NCI-H2196 (cell line): ENCODE results near the gene SFXN4.

Source experiments
- DNase-seq: peaks from one replicate; lab custom pipeline; 2025; ENCODE audit not compliant: unreplicated experiment; lab: John Stamatoyannopoulos, UW

Gene SFXN4, protein sequence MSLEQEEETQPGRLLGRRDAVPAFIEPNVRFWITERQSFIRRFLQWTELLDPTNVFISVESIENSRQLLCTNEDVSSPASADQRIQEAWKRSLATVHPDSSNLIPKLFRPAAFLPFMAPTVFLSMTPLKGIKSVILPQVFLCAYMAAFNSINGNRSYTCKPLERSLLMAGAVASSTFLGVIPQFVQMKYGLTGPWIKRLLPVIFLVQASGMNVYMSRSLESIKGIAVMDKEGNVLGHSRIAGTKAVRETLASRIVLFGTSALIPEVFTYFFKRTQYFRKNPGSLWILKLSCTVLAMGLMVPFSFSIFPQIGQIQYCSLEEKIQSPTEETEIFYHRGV

GRCh38 chr10:119165171-119166117, at the start of gene SFXN4:
Gene SFXN4, minus strand, starts transcription at chr10:119165714. Its CDS starts 67 bp downstream, at chr10:119165647.
- peak; percentile 57 for DNase-seq

- DNase-seq: no peak
These were observed 46.3 kb upstream of the SFXN4 start for GRCh38 chr10:119211625-119212441.

- no peak for DNase-seq
These were observed 45.7 kb upstream of the SFXN4 start for GRCh38 chr10:119211176-119211575.

GRCh38 chr10:119210633-119211032, 45.1 kb upstream of the SFXN4 start:
- no peak for DNase-seq

- no peak for DNase-seq
These were observed 44.3 kb upstream of the SFXN4 start for GRCh38 chr10:119209736-119210355.

DNA sequence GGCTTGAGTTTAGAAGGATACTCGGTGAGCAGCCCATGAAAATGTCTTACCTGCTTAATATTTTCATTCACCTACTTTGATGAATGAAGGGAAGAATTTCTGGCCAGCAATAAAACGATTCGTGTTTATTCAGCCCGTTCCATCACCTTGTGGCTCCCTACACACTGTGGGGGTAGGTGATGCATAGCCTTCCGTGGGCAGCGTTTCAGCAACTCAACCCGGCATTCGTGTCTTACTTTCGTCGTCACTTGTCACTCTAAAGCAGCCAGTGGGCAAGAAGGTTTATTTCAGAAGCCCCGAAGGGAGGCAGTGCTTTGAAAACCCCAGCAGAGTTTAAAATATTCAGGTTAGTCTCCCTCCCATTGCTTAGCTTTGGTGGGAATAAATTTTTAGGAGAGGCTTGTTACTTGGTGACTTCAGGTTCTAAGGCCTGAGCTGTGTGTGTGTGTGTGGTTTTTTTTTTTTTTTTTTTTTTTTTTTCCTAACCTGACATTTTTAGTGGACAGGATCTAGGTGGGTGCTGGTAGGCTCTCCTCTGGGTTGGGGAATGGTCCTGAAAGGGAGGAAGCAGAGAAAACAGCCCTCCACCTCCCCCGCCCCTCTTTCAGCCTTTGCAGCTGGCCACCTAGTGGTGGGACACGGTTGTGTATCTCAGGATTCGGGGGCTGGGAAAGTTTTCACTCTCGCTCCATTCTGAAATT, 43.7 kb upstream of the SFXN4 start:
- peak; percentile 32 for DNase-seq

- DNase-seq: no peak
These were observed 43.0 kb upstream of the SFXN4 start for GRCh38 chr10:119208553-119208940.

DNA sequence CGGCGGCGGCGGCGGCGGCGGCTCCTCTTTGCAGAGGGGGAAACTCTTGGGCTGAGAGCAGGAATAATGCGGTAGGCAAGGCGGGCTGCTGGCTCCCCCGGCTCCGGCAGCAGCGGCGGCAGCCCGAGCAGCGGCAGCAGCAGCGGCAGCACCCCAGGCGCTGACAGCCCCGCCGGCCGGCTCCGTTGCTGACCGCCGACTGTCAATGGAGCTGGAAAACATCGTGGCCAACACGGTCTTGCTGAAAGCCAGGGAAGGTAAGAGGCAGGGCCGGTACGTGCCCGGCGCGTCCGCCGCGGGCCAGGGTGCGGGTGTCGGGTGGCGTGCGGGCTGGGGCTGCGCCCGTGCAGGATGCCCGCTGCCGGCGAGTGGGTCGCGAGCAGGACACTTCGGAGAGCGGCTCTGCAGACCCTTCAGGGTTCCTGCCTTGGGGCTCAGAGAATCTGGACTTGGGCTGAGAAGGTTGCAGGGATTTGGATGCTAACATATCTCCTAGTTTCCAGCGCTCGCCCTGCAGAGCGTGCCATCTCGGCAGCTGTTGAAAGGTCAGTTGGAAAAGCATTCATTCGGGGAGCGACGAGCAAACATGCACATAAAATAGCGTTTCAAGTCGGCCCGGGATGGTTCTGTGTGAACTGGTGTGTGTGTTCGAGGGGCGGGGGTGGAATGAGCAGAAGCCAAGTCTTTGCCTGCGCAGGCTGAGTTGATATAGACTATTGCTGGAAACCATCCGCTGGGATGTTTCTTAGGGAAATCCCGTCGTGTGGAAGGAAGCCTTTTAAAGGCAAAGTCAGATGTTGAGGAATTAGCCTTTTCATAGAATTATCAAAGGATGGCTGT, 42.4 kb upstream of the SFXN4 start:
- no peak for DNase-seq

GRCh38 chr10:119207366-119207666, 41.8 kb upstream of the SFXN4 start, which contains the start of gene GRK5:
Gene GRK5, plus strand, starts transcription at chr10:119207571. Its CDS starts 347 bp downstream, at chr10:119207918.
- peak; percentile 79 for DNase-seq

GRCh38 chr10:119206603-119207365, 41.3 kb upstream of the SFXN4 start:
- peak; percentile 63 for DNase-seq

GRCh38 chr10:119205894-119206602, 40.5 kb upstream of the SFXN4 start:
- DNase-seq: no peak

DNA sequence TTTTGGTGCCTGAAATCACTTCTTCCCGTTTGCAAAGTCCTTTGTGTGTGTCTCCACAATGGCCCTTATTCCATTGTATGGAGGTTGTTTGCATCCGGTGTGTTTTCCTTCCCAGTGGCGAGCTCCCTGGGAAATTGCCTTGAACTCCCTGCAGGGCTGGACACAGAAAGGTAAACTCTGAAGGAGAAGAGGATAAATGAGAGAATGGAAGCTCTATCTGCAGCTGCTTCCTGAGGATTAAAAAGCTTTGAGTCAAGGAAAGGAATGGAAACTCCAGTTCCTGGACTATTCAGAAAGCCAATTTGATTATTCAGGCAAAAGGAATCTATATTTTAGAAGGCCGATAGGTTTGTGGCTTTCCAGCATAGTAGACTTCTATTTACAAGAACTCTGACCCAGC, 37.5 kb upstream of the SFXN4 start:
- no peak for DNase-seq

- DNase-seq: no peak
These were observed 35.7 kb upstream of the SFXN4 start for GRCh38 chr10:119201233-119201632.

DNA sequence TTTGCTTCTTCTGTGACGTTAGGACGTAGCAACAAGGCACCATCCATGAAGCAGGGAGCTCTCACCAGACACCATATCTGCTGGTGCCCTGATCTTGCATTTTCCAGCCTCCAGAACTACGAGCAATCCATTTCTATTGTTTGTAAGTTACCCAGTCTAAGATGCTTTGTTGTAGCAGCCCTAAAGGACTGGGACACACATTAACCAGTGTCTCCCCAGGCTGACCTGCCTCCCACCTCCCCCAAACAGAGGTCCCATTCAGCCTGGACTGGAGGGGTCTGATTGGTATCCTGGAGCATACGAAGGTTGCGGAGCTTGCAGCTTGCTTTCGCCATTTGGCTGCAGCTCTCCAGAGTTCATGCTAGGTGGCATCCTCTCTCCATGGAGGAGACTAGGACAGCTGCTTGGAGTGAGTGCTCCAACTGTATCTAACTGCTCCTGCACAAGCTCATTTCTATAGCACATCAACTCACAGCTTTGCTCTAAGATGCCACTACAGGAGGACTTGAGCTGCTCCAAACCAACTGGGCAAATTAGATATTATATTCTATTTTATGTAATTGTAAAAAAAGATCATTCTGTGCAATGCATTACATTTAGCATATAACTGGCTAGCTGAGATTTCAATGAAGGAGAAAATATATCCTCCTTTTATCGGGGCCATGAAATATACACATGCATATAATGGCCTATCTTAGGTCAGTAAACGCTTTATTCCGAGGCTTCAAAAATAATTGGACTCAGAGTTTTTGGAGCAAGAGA, 33.9 kb upstream of the SFXN4 start:
- DNase-seq: peak; percentile 41

GRCh38 chr10:119198438-119198837, 32.9 kb upstream of the SFXN4 start:
- no peak for DNase-seq

GRCh38 chr10:119197921-119198320, 32.4 kb upstream of the SFXN4 start:
- no peak for DNase-seq

DNA sequence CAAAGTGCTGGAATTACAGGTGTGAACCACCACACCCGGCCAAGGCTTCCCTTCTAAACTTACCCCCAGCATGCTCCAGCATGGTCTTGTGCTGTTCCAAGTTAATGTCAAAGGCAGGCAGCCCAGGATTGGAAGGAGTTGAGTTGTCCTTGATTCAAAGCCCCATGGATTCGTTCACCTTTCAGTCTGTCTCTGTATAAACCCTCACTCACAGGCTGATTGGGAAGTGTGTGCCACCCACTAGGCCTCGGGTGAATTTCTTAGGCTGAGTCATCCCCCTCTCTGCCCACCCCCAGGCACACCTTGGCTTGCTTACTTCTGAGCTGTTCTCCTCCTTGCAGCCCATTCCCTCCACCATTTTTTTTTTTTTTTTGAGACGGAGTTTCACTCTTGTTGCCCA, 26.4 kb upstream of the SFXN4 start:
- no peak for DNase-seq
